Endodermal cell (in vitro differentiated cells): ENCODE measurements around the gene KLF8. TPM values are rescaled to one million over a fixed set of nuclear protein-coding genes. Genes with fewer than 3 reads are reported as not detected.

ENCODE experiments used
- DNase-seq: peaks from one replicate; pipeline ENCODE4 v3.0.0-alpha.2; 2017
- H3K27ac ChIP-seq: 2 replicates; pipeline ENCODE4 v1.5.1; 2013; ENCODE audit warnings: mild to moderate bottlenecking, low read depth, low read length, moderate library complexity
- H3K27me3 ChIP-seq: 2 replicates; pipeline ENCODE4 v1.6.1; 2013; ENCODE audit warnings: mild to moderate bottlenecking, low read length, moderate library complexity; ENCODE audit not compliant: insufficient read depth, control insufficient read depth, poor library complexity, severe bottlenecking
- H3K36me3 ChIP-seq: 2 replicates; pipeline ENCODE4 v1.7.0; 2013; ENCODE audit warnings: mild to moderate bottlenecking, low read length, moderate library complexity; ENCODE audit not compliant: control insufficient read depth, insufficient read depth
- H3K4me1 ChIP-seq: one replicate; pipeline ENCODE4 v1.7.0; 2013; ENCODE audit warnings: low read length; ENCODE audit not compliant: control insufficient read depth, insufficient read depth
- H3K4me3 ChIP-seq: 2 replicates; pipeline ENCODE4 v1.5.1; 2013; ENCODE audit warnings: mild to moderate bottlenecking, low read length, moderate library complexity
- H3K9ac ChIP-seq: 2 replicates; pipeline ENCODE4 v1.6.1; 2013; ENCODE audit warnings: mild to moderate bottlenecking, low read length, moderate library complexity; ENCODE audit not compliant: poor library complexity, severe bottlenecking; ENCODE audit errors: extremely low read depth
- H3K9me3 ChIP-seq: 2 replicates; pipeline ENCODE4 v1.6.1; 2013; ENCODE audit warnings: mild to moderate bottlenecking, low read length, moderate library complexity; ENCODE audit not compliant: control insufficient read depth
- H3K27ac Mint-ChIP-seq: 2 replicates; pipeline ENCODE4 v1.8.0; 2020; ENCODE audit warnings: mixed read lengths
- H3K27me3 Mint-ChIP-seq: 2 replicates; pipeline ENCODE4 v1.8.0; 2021; ENCODE audit warnings: mild to moderate bottlenecking, mixed read lengths; ENCODE audit not compliant: insufficient read depth
- H3K36me3 Mint-ChIP-seq: 2 replicates; pipeline ENCODE4 v1.8.0; 2020; ENCODE audit warnings: low read depth, mixed read lengths
- H3K4me1 Mint-ChIP-seq: 2 replicates; pipeline ENCODE4 v1.8.0; 2020; ENCODE audit warnings: mixed read lengths
- H3K4me3 Mint-ChIP-seq: 2 replicates; pipeline ENCODE4 v1.8.0; 2020; ENCODE audit warnings: mild to moderate bottlenecking, moderate library complexity, mixed read lengths
- H3K9me3 Mint-ChIP-seq: 2 replicates; pipeline ENCODE4 v1.8.0; 2020; ENCODE audit warnings: mild to moderate bottlenecking, mixed read lengths
- CTCF ChIP-seq: fragments of 200-600 bp; sonication (generic); conservative IDR thresholded peaks from 2 replicates; pipeline ENCODE4 v1.5.0; 2021; ENCODE audit warnings: antibody characterized with exemption, mild to moderate bottlenecking
- WGBS, 2 experiments: methylation state at CpG; one replicate each; pipeline versions ENCODE4 v1.1.5 to v1.1.7; 2013; ENCODE audit warnings: missing lambda C conversion rate in 2 of 2, mixed read lengths in 1 of 2; ENCODE audit not compliant: insufficient coverage in 1 of 2, insufficient read length in 1 of 2; 5-methylcytosine and 5-hydroxymethylcytosine counted together
- total RNA-seq, 2 donors: library from RNA; stranded (reverse); fragmentation: NEBNext Ultra II Directional in 1 of 2; extraction: Animal tissue kit (Norgen Biotek cat#: 25700) in 1 of 2; gene quantifications; 2 replicates in 1 of 2; 3 replicates in 1 of 2; pipeline ENCODE4 v1.2.1, GENCODE V29; 2021

KLF8 gene
- total RNA-seq, 2 donors from 2014 or later: 62.6 to 110 TPM

- no peak overlapping the region for H3K27ac Mint-ChIP-seq
- H3K36me3 ChIP-seq: no peaks in the 10 kb centered on the region
- H3K27ac ChIP-seq: no peak overlapping the region
- H3K4me1 Mint-ChIP-seq: no peaks in the 10 kb centered on the region
- no peak for TF ChIP-seq CTCF
- WGBS, 2 experiments: 86 to 100% methylated on average over 1 to 2 of the region's 3 CpGs
- no peak overlapping the region for H3K9ac ChIP-seq
- H3K36me3 Mint-ChIP-seq: peaks cover 17% of the 10 kb centered on the region
- no peaks in the 10 kb centered on the region for H3K4me1 ChIP-seq
- no peak overlapping the region for H3K4me3 ChIP-seq
- H3K4me3 Mint-ChIP-seq: no peak overlapping the region
- H3K9me3 ChIP-seq: no peaks in the 10 kb centered on the region
- H3K9me3 Mint-ChIP-seq: peaks cover 50% of the 10 kb centered on the region
- H3K27me3 Mint-ChIP-seq: no peaks in the 10 kb centered on the region
- DNase-seq: no peak
- H3K27me3 ChIP-seq: no peaks in the 10 kb centered on the region
These were observed 81.2 kb downstream of the KLF8 start for GRCh38 chrX:56313308-56313707.

- DNase-seq: no peak
- Mint-ChIP-seq H3K9me3 (peaks cover 51% of the 10 kb centered on the region), H3K36me3 (peaks cover 15% of the 10 kb centered on the region), H3K27ac (no peak overlapping the region), H3K27me3 (no peaks in the 10 kb centered on the region), H3K4me1 (no peaks in the 10 kb centered on the region), H3K4me3 (no peak overlapping the region)
- 72% methylated on average over 2 of the region's 3 CpGs; no CpG with 5 or more reads in 1 of the 2 experiments for WGBS, 2 experiments
- Histone ChIP-seq H3K4me3 (no peak overlapping the region), H3K27me3 (no peaks in the 10 kb centered on the region), H3K36me3 (no peaks in the 10 kb centered on the region), H3K4me1 (no peaks in the 10 kb centered on the region), H3K27ac (no peak overlapping the region), H3K9ac (no peak overlapping the region), H3K9me3 (peaks cover 8% of the 10 kb centered on the region)
- TF ChIP-seq CTCF: no peak
These were observed 82.2 kb downstream of the KLF8 start for GRCh38 chrX:56314334-56314733.

- Mint-ChIP-seq H3K27me3 (peaks cover 3% of the 10 kb centered on the region), H3K4me3 (no peak overlapping the region), H3K4me1 (no peaks in the 10 kb centered on the region), H3K9me3 (peaks cover 67% of the 10 kb centered on the region), H3K36me3 (peaks cover 2% of the 10 kb centered on the region), H3K27ac (no peak overlapping the region)
- Histone ChIP-seq H3K36me3 (no peaks in the 10 kb centered on the region), H3K9me3 (peaks cover 8% of the 10 kb centered on the region), H3K4me1 (no peaks in the 10 kb centered on the region), H3K4me3 (no peak overlapping the region), H3K9ac (no peak overlapping the region), H3K27me3 (no peaks in the 10 kb centered on the region), H3K27ac (no peak overlapping the region)
- no peak for TF ChIP-seq CTCF
- 79% methylated on average over 2 of the region's 2 CpGs; no CpG with 5 or more reads in 1 of the 2 experiments for WGBS, 2 experiments
- DNase-seq: no peak
These were observed 85.9 kb downstream of the KLF8 start for GRCh38 chrX:56318076-56318475.
